Purkinje cell (primary cell): ENCODE measurements around the gene UPF1. TPM values are rescaled to one million over a fixed set of nuclear protein-coding genes. Genes with fewer than 3 reads are reported as not detected.

Experiments
- polyA plus RNA-seq: library from polyadenylated mRNA; unstranded; fragments of >200 nt; fragmentation: Nextera tagmentation; gene quantifications from 2 replicates; pipeline ENCODE4 v1.2.1, GENCODE V29; 2014

Gene UPF1
- polyA plus RNA-seq = 3.3 and 4.1 TPM in 2 replicates

GRCh38 chr19:18831524-18832305 is at the start of gene UPF1:
UPF1 (plus strand) TSS chr19:18831959; CDS start chr19:18832210, 251 bp downstream.

GRCh38 chr19:18790566-18791314 is 41.0 kb upstream of the UPF1 start, which contains the start of gene COMP:
COMP (minus strand) TSS chr19:18791305; CDS start chr19:18791269, 36 bp downstream.

GRCh38 chr19:18895824-18896341 is 64.1 kb downstream of the UPF1 start, which contains the start of gene CERS1:
CERS1 (minus strand) TSS chr19:18896158; CDS start chr19:18896072, 86 bp downstream.

Other genes starting within 250 kb of the UPF1 start
- 8.0 and 27.2 TPM in 2 replicates for gene REX1BD, start 243.2 kb upstream of the UPF1 start, polyA plus RNA-seq
- gene CRLF1, start 225.2 kb upstream of the UPF1 start, polyA plus RNA-seq = 2.3 TPM in 1 of 2 replicates, not detected in the other
- 56.5 and 77.2 TPM in 2 replicates for gene TMEM59L, start 219.1 kb upstream of the UPF1 start, polyA plus RNA-seq
- gene KLHL26, start 194.9 kb upstream of the UPF1 start, polyA plus RNA-seq = 1.6 and 2.2 TPM in 2 replicates
- gene CRTC1, start 148.3 kb upstream of the UPF1 start, polyA plus RNA-seq = 0.47 and 1.2 TPM in 2 replicates
- gene COMP, start 40.7 kb upstream of the UPF1 start, polyA plus RNA-seq = not detected in 2 replicates
- gene CERS1, start 64.2 kb downstream of the UPF1 start, polyA plus RNA-seq = 11.0 and 19.4 TPM in 2 replicates
- 20.6 and 21.7 TPM in 2 replicates for gene COPE, start 87.4 kb downstream of the UPF1 start, polyA plus RNA-seq
- gene DDX49, start 87.8 kb downstream of the UPF1 start, polyA plus RNA-seq = 3.4 and 5.6 TPM in 2 replicates
- 6.3 and 23.4 TPM in 2 replicates for gene HOMER3, start 109.3 kb downstream of the UPF1 start, polyA plus RNA-seq
- 74.2 and 85.9 TPM in 2 replicates for gene SUGP2, start 201.6 kb downstream of the UPF1 start, polyA plus RNA-seq
- gene ARMC6, start 201.6 kb downstream of the UPF1 start, polyA plus RNA-seq = 2.4 and 3.1 TPM in 2 replicates
- 1.2 and 2.7 TPM in 2 replicates for gene SLC25A42, start 232.0 kb downstream of the UPF1 start, polyA plus RNA-seq